HCT116 (cell line): ENCODE results near the gene SLC7A1. TPM values are rescaled to one million over a fixed set of nuclear protein-coding genes. Genes with fewer than 3 reads are reported as not detected.

ENCODE experiments used
- ATAC-seq: fragments of 200-7000 bp; cut with Tn5 transposase; 2 replicates; pipeline ENCODE4 v1.9.1; 2020; ENCODE audit warnings: mild to moderate bottlenecking, moderate library complexity
- BruUV-seq: library from RNA; stranded (reverse); fragments of 400-500 nt; replicated peaks from 2 replicates; lab custom pipeline; 2021; lab: Mats Ljungman, UMichigan
- CTCF ChIA-PET: fragments of 300-600 bp; sonication (Branson Sonifier 250); formaldehyde crosslinking; loops from one replicate; lab custom pipeline; 2021; ENCODE audit warnings: antibody characterized with exemption; lab: Charles Lee
- POLR2A ChIA-PET: fragments of 300-600, 350-600 bp; sonication (Branson Sonifier 250); formaldehyde crosslinking; loops from one replicate; lab custom pipeline; 2021; ENCODE audit warnings: antibody characterized with exemption; lab: Charles Lee
- RAD21 ChIA-PET, 2 experiments: fragments of 300-600 bp; sonication (Branson Sonifier 250); formaldehyde crosslinking; loops; one replicate each; lab custom pipeline; 2023; ENCODE audit warnings: low total read pairs in 2 of 2; ENCODE audit not compliant: uncharacterized antibody in 2 of 2, unreplicated experiment in 2 of 2, low non-redundant PET in 1 of 2; lab: Charles Lee
- DNase-seq: peaks from one replicate; pipeline ENCODE4 v3.0.0-alpha.2; 2010; ENCODE audit warnings: low read depth, low spot score
- H2AFZ ChIP-seq: fragments of 200-600 bp; shearing (Covaris generic), sonication (generic); 2 replicates; pipeline ENCODE4 v1.6.1; 2017; ENCODE audit warnings: low read depth, mixed run types, mixed read lengths, antibody characterized with exemption, low read length; ENCODE audit not compliant: poor library complexity, severe bottlenecking
- H3K27ac ChIP-seq: 2 replicates; pipeline ENCODE4 v1.5.1; 2012; ENCODE audit warnings: low read depth, low read length
- H3K27me3 ChIP-seq: fragments of 200-600 bp; sonication (generic); 2 replicates; pipeline ENCODE4 v1.6.1; 2016; ENCODE audit warnings: mixed run types, low read length, mixed read lengths; ENCODE audit not compliant: insufficient read depth
- H3K36me3 ChIP-seq, 2 experiments: fragments of 200-500 bp in 1 of 2; fragments of 200-600 bp in 1 of 2; sonication (Bioruptor generic) in 1 of 2; sonication (generic) in 1 of 2; 2 replicates each; pipeline versions ENCODE4 v1.5.1 to v1.6.1; 2014 to 2016; ENCODE audit warnings: low read length in 2 of 2, inconsistent platforms in 1 of 2, mixed read lengths in 1 of 2, mixed run types in 1 of 2; ENCODE audit not compliant: insufficient read depth in 2 of 2, control insufficient read depth in 1 of 2
- H3K4me1 ChIP-seq, 2 experiments: fragments of 200-600 bp in 1 of 2; sonication (generic) in 1 of 2; 2 replicates each; pipeline versions ENCODE4 v1.5.1 to v1.6.1; 2012 to 2017; ENCODE audit warnings: low read length in 2 of 2, inconsistent platforms in 1 of 2, mild to moderate bottlenecking in 1 of 2, mixed read lengths in 1 of 2, mixed run types in 1 of 2, moderate library complexity in 1 of 2; ENCODE audit not compliant: insufficient read depth in 2 of 2, control insufficient read depth in 1 of 2
- H3K4me2 ChIP-seq: fragments of 200-600 bp; sonication (generic); 2 replicates; pipeline ENCODE4 v1.6.1; 2017; ENCODE audit warnings: mixed run types, low read length, mixed read lengths
- H3K4me3 ChIP-seq, 2 experiments: fragments of 200-600 bp in 1 of 2; sonication (generic) in 1 of 2; replicated peaks in 1 of 2; 2 replicates each; pipeline ENCODE4 v1.5.1; 2011 to 2016; ENCODE audit warnings: low read length in 2 of 2, control low read depth in 1 of 2, low read depth in 1 of 2, mild to moderate bottlenecking in 1 of 2, mixed read lengths in 1 of 2, mixed run types in 1 of 2
- H3K79me2 ChIP-seq: fragments of 200-600 bp; sonication (generic); 2 replicates; pipeline ENCODE4 v1.6.1; 2017; ENCODE audit warnings: mild to moderate bottlenecking, mixed run types, low read length, moderate library complexity, mixed read lengths; ENCODE audit not compliant: insufficient read depth
- H3K9ac ChIP-seq: fragments of 200-600 bp; sonication (generic); 2 replicates; pipeline ENCODE4 v1.6.1; 2016; ENCODE audit warnings: low read length, mixed read lengths
- H3K9me2 ChIP-seq: fragments of 200-600 bp; sonication (generic), shearing (Covaris generic); 2 replicates; pipeline ENCODE4 v1.6.1; 2017; ENCODE audit warnings: mixed run types, mild to moderate bottlenecking, moderate library complexity; ENCODE audit not compliant: insufficient read depth
- H3K9me3 ChIP-seq, 2 experiments: fragments of 200-500 bp in 1 of 2; fragments of 200-600 bp in 1 of 2; sonication (Bioruptor generic) in 1 of 2; sonication (generic) in 1 of 2; 2 replicates each; pipeline ENCODE4 v1.6.1; 2014 to 2017; ENCODE audit warnings: low read length in 2 of 2, mixed read lengths in 2 of 2, inconsistent platforms in 1 of 2, low read depth in 1 of 2, mild to moderate bottlenecking in 1 of 2, mixed run types in 1 of 2, moderate library complexity in 1 of 2; ENCODE audit not compliant: control insufficient read depth in 1 of 2, insufficient read depth in 1 of 2
- H4K20me1 ChIP-seq: fragments of 200-600 bp; sonication (generic), shearing (Covaris generic); 2 replicates; pipeline ENCODE4 v1.6.1; 2017; ENCODE audit warnings: mixed run types, mild to moderate bottlenecking, moderate library complexity; ENCODE audit not compliant: insufficient read depth
- CTCF ChIP-seq, 3 experiments: fragments of 200-600 bp in 1 of 3; sonication (generic) in 1 of 3; IDR thresholded peaks in 2 of 3; conservative IDR thresholded peaks in 1 of 3; 2 replicates each; pipeline ENCODE4 v1.5.1; 2012 to 2017; ENCODE audit warnings: low read depth in 2 of 3, low read length in 2 of 3, antibody characterized with exemption in 1 of 3, borderline replicate concordance in 1 of 3, control low read depth in 1 of 3, mild to moderate bottlenecking in 1 of 3, mixed read lengths in 1 of 3, mixed run types in 1 of 3, moderate library complexity in 1 of 3; ENCODE audit not compliant: insufficient read depth in 1 of 3
- EGR1 ChIP-seq: IDR thresholded peaks from 2 replicates; pipeline ENCODE4 v1.6.1; 2012; ENCODE audit warnings: low read depth
- ELF1 ChIP-seq: IDR thresholded peaks from 2 replicates; pipeline ENCODE4 v1.6.1; 2012; ENCODE audit warnings: low read depth, borderline replicate concordance
- EZH2 ChIP-seq: fragments of 200-600 bp; sonication (generic); IDR thresholded peaks from 2 replicates; pipeline ENCODE4 v1.6.1; 2017; ENCODE audit warnings: antibody characterized with exemption, mixed run types
- FOSL1 ChIP-seq: IDR thresholded peaks from 2 replicates; pipeline ENCODE4 v1.6.1; 2012; ENCODE audit warnings: low read depth
- JUND ChIP-seq: IDR thresholded peaks from 2 replicates; pipeline ENCODE4 v1.6.1; 2012
- MAX ChIP-seq: IDR thresholded peaks from 2 replicates; pipeline ENCODE4 v1.6.1; 2012
- POLR2A ChIP-seq: IDR thresholded peaks from 2 replicates; pipeline ENCODE4 v1.7.0; 2011; ENCODE audit warnings: borderline replicate concordance; ENCODE audit not compliant: insufficient read depth, insufficient read length; ENCODE audit errors: extremely low read depth
- POLR2AphosphoS5 ChIP-seq: IDR thresholded peaks from 2 replicates; pipeline ENCODE4 v1.6.1; 2011; ENCODE audit warnings: mild to moderate bottlenecking, low read depth, low read length, moderate library complexity
- RAD21 ChIP-seq: IDR thresholded peaks from 2 replicates; pipeline ENCODE4 v1.6.1; 2012; ENCODE audit warnings: low read depth, mild to moderate bottlenecking
- SIN3A ChIP-seq: IDR thresholded peaks from 2 replicates; pipeline ENCODE4 v1.6.1; 2012; ENCODE audit warnings: low read depth
- SRF ChIP-seq: IDR thresholded peaks from 2 replicates; pipeline ENCODE4 v1.6.1; 2012; ENCODE audit warnings: low read depth
- TCF7L2 ChIP-seq: IDR thresholded peaks from 2 replicates; pipeline ENCODE4 v1.7.0; 2011; ENCODE audit warnings: borderline replicate concordance, inconsistent platforms; ENCODE audit not compliant: insufficient read depth, insufficient read length; ENCODE audit errors: extremely low read depth
- intact Hi-C: fragments of 100-400 bp; cut with micrococcal nuclease; formaldehyde crosslinking; loops from 2 replicates; pipeline ENCODE4 v1.10.0; 2022
- total RNA-seq: library from RNA; stranded (reverse); gene quantifications from one replicate; pipeline ENCODE4 v1.2.1, GENCODE V29; 2021; ENCODE audit not compliant: unreplicated experiment
- TF ChIP-seq, protein P1 (sequence below): IDR thresholded peaks from 2 replicates; pipeline ENCODE4 v1.6.1; 2011; ENCODE audit warnings: mild to moderate bottlenecking, low read length, moderate library complexity; ENCODE audit not compliant: insufficient replicate concordance; ENCODE audit errors: extremely low read depth

SLC7A1 gene
- total RNA-seq, 1 experiment from 2014 or later: 124 TPM

GRCh38 chr13:29573190-29573589 lies 22.3 kb downstream of the SLC7A1 start:
- H3K4me2 ChIP-seq: no peak overlapping the region
- no peaks in the 10 kb centered on the region for H3K9me3 ChIP-seq
- ChIA-PET CTCF (no interaction called here), RAD21 (no interaction called here), POLR2A (interaction anchor here (0.6 kb wide), 1 partner anchor 23 kb away, joined by 6 read pairs; the partner anchor contains the start of gene SLC7A1)
- no peak for ATAC-seq
- no peak for DNase-seq
- no TSS peak for BruUV-seq
- intact Hi-C loops: no loop called here
- H3K4me1 ChIP-seq: no peaks in the 10 kb centered on the region
- H3K79me2 ChIP-seq: peaks cover 100% of the 10 kb centered on the region
- no peaks in the 10 kb centered on the region for H3K27me3 ChIP-seq
- no peak overlapping the region for H3K27ac ChIP-seq
- H3K4me3 ChIP-seq: no peak overlapping the region
- H4K20me1 ChIP-seq: peaks cover 15% of the 10 kb centered on the region; the same call in 1 of the 2 replicates
- no peak for TF ChIP-seq CTCF (IDR thresholded peaks at IDR 0.05 in 2 of 3, conservative IDR thresholded peaks at IDR 0.05 in 1 of 3; ENCODE audit: borderline replicate concordance in 1 of 3, insufficient read depth in 1 of 3, low read depth in 2 of 3, low read length in 2 of 3)
- TF ChIP-seq SRF: no peak
- no peak for TF ChIP-seq MAX
- TF ChIP-seq RAD21: no peak
- no peak for TF ChIP-seq POLR2A
- no peak for TF ChIP-seq EGR1
- no peak for TF ChIP-seq FOSL1
- no peak for TF ChIP-seq ELF1
- no peak for TF ChIP-seq EZH2
- no peak for TF ChIP-seq POLR2AphosphoS5
- TF ChIP-seq JUND: no peak
- no peak for TF ChIP-seq TCF7L2
- TF ChIP-seq, protein P1, sequence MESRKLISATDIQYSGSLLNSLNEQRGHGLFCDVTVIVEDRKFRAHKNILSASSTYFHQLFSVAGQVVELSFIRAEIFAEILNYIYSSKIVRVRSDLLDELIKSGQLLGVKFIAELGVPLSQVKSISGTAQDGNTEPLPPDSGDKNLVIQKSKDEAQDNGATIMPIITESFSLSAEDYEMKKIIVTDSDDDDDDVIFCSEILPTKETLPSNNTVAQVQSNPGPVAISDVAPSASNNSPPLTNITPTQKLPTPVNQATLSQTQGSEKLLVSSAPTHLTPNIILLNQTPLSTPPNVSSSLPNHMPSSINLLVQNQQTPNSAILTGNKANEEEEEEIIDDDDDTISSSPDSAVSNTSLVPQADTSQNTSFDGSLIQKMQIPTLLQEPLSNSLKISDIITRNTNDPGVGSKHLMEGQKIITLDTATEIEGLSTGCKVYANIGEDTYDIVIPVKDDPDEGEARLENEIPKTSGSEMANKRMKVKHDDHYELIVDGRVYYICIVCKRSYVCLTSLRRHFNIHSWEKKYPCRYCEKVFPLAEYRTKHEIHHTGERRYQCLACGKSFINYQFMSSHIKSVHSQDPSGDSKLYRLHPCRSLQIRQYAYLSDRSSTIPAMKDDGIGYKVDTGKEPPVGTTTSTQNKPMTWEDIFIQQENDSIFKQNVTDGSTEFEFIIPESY: no peak
- TF ChIP-seq SIN3A: no peak
- H2AFZ ChIP-seq: no peak overlapping the region
- H3K9ac ChIP-seq: no peak overlapping the region
- no peaks in the 10 kb centered on the region for H3K36me3 ChIP-seq
- H3K9me2 ChIP-seq: no peaks in the 10 kb centered on the region
